ENCODE data around the gene HAAO. TPM values are rescaled to one million over a fixed set of nuclear protein-coding genes. Genes with fewer than 3 reads are reported as not detected.
A peak's percentile ranks its signal among the peaks of the same experiment; 100 is the strongest.

HAAO gene
- total RNA-seq, 1 donor from 2014 or later: 188 TPM

- no peak for DNase-seq (ENCODE audit: low spot score)
- ATAC-seq: no peak
Measured at GRCh38 chr2:42815726-42816125, 23.3 kb upstream of the HAAO start.

GRCh38 chr2:42813763-42814162 is 21.4 kb upstream of the HAAO start:
- DNase-seq (ENCODE audit: low spot score): no peak
- ATAC-seq: no peak

GRCh38 chr2:42812899-42813479 is 20.6 kb upstream of the HAAO start:
- DNase-seq (ENCODE audit: low spot score) (no peak), ATAC-seq (no peak)

GRCh38 chr2:42810971-42811811 is 18.8 kb upstream of the HAAO start:
- DNase-seq (ENCODE audit: low spot score) (peak; percentile 58), ATAC-seq (peak; percentile 3)

DNA sequence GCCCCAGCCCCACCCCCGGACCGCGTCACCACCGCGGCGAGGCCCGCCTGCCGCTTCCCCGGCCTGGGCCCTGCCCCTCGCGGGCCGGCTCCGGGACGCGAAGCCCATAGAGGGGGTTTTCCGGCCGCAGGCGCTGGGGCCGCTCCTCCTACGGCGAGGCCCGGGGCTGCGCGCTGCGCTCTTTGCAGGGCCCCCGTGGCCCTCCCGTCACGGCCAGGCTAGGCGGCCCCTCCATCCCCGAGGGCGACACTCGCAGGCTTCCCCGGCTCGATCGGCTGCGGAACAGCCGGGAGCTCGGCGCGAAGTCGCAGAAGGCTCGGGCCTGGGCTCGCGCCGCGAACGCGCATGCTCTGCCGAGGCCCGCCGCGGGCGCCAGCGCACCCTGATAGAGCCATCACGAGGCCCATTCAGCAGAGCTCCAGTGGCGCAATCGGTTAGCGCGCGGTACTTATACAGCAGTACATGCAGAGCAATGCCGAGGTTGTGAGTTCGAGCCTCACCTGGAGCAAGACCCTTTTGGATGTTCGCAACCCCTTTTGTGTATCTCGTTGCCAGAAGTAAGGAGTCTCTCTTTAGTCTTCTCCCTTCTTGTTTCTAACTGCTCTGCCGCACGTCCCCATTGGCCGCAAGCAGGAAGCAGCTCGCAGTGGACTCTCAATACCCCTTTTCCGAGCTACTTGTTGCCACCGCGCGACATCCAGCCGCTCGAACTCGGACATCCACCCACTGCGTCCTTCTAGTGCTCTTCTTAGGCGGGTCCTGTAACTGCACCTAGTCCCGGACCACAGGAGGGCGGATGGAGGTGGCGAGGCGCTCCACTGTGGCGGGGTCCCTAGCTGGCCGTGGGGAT is 18.0 kb upstream of the HAAO start:
- DNase-seq (ENCODE audit: low spot score) (peak; percentile 98), ATAC-seq (peak; percentile 85)

DNA sequence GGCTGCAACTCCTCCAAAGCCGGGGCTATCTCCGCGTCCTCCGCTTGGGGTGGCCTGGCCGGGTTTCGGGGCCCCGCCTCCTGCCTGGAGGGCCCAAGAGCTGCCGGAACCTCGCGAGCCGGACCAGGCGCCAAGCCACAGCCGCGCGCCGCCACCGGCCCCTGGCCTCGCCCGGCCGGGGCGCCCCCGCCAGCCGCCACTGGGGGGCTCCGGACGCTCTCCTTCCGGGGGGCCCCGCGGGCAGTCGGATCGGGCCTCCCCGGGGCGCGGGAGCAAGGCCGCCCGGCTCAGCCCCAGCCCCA is 17.4 kb upstream of the HAAO start:
- ATAC-seq (peak; percentile 65), DNase-seq (ENCODE audit: low spot score) (peak; percentile 87)

GRCh38 chr2:42809131-42809818 is 16.9 kb upstream of the HAAO start:
- ATAC-seq (no peak), DNase-seq (ENCODE audit: low spot score) (no peak)

DNA sequence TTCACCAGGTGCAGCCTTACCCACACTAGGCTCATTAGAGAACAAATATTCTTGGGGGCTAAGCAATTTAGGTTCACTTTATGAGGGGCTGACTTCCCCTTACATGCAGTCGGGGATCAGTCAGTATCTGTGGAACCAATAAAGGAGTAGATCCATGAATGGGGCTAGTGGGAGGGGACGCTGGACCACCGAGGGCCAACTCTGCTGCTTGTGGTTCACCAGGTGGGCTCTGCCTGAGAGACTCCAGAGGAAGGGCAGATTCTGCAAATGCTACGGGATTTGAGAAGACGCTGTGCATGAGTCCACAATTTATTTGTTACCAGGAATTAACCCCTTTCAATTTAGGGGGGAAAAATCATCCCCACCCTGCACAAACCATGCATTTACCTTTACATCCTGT is 15.9 kb upstream of the HAAO start:
- no peak for DNase-seq (ENCODE audit: low spot score)
- no peak for ATAC-seq

DNA sequence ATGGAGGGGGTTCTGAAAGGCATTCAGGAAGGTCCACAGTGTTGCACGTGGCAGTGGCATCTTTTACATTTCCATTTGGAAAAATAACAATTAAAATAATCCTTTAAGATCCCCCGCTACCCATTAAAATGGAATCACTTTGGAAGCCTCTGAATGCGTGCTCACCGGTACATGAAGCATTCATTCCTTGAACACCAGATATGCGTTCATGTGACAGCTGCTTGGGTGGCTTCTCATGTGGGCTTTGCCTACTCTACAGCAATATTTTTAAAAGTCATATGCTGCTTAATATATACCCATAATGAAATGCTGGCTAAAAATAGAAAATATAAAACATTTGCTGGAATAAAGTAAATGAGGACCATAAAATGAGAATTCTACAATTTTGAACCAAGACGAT is 14.4 kb upstream of the HAAO start:
- DNase-seq (ENCODE audit: low spot score) (no peak), ATAC-seq (no peak)

DNA sequence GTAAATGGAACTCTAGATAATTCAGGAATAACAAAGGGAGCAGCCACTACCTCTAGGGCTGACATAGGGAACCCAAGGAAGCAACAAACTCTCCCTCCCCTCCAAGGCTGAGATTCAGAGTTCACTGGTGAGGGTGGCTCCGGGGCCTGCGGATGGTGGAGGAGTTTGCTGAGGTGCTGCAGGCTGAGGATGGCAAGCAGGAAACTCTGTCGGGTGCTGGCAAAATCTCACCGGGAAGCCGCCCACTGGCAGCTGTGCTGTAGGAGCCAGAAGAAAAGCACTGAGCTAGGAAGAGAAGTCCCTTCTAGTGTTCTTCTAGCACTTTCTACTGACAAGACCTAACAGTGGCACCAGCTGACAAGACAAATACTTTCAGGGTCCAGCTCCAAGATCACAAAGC is 12.5 kb upstream of the HAAO start:
- ATAC-seq (no peak), DNase-seq (ENCODE audit: low spot score) (no peak)

DNA sequence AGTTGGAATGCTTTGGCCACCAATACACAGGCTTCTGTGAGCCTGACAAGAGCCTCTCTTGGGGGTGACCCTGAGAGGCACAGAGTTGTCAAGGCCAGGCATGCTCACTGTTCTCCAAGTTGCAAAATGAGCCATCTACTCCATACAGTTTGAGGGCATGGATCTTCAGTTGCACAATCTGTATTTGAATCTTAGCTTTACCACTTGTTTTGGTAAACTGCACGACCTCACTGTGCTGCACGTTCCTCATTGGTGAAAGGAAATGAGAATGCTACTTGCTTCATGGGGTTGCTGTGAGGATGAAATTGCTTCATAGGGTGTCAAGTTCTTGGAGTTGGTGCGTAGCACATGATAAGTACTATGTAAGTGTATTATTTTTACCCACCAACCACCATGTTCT is 12.0 kb upstream of the HAAO start:
- peak; percentile 6 for ATAC-seq
- no peak for DNase-seq (ENCODE audit: low spot score)

- no peak for DNase-seq (ENCODE audit: low spot score)
- ATAC-seq: no peak
Measured at GRCh38 chr2:42802150-42802549, 9.8 kb upstream of the HAAO start.

- DNase-seq (ENCODE audit: low spot score): no peak
- no peak for ATAC-seq
Measured at GRCh38 chr2:42801381-42801780, 9.0 kb upstream of the HAAO start.

DNA sequence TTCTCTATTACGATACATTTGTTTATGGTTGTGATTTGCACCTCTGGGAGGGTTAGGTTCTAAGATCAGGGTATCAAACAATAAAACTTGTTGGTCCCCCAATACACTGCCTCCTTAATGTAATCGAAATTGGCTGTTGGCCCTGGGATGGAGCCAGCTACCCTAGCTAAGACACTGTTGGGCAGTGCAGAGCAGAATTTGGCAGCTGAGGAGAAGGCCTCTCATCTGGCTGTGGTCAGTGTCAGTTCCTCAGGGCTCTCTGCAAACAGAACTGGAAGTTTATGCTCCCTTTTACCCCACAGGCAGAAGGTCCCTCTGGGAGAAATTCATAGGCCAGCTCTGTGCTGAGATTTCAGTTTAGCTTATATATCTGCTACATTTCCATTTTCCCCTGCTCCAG is 8.6 kb upstream of the HAAO start:
- DNase-seq (ENCODE audit: low spot score) (no peak), ATAC-seq (peak; percentile 64)

DNA sequence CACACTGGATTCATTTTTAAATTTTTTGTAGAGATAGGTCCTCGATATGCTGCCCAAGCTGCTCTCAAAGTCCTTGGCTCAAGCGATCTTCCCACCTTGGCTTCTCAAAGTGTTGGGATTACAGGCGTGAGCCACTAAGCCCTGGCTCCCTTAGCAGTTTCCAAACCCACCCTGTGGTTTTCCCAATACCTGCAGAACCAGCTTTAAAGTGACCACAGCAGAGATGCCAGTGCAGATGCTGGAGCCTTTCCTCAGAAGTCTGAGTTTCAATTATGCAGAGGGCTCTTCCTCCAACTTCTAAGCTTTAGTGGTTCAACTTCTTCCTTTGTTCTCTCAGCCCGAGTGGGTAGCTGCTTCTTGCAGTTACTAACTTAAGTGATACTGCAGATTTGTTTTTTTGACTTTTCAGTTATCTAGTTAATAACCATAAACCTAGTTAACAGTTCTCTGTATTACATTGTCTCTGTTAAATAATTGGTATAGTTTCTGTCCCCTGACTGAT is 8.1 kb upstream of the HAAO start:
- no peak for DNase-seq (ENCODE audit: low spot score)
- no peak for ATAC-seq

DNA sequence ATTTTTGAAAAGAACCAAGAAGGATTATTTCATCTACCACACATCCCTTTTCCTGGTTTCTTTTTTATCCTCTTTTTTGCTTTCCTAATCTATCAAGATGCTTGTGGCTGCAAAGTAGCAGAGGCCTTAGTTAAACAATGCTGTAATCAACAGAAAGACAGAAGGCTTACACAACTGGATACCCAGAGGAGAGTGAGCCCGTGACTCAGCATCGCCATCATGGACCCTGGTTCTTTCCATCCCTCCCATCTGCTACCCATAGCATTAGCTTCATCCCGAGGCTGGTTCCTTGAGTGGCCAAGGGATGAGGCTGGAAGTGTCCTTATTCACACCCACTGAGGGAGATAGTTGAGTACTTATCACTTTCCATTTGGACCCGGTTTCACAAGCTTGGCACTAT is 7.5 kb upstream of the HAAO start:
- no peak for ATAC-seq

DNA sequence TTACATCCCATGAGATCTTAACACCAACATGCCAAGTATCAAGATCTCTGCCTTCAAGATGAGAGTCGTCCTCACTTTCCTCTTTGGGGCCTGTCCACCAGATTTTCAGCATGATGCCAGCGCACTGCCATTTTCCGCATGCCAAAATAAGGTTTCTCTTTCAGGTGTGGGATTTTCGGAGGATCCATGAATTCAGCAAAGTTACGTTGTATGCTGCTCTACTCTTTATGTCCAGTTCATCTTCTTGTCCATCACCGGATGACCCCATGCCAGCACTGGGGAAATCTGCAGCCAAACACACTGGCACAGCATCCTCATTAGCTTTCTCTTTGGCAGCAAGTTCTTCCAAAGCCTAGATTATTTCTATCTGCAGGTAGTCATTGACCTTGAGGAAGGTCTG is 4.9 kb upstream of the HAAO start:
- ATAC-seq: no peak

More for the DNA sequence above, 7.5 kb upstream of the HAAO start:
- DNase-seq (ENCODE audit: low spot score): no peak

GRCh38 chr2:42796427-42797248 is 4.3 kb upstream of the HAAO start:
- DNase-seq (ENCODE audit: low spot score) (no peak), ATAC-seq (no peak)

More for the DNA sequence above, 4.9 kb upstream of the HAAO start:
- DNase-seq (ENCODE audit: low spot score): no peak

GRCh38 chr2:42795841-42796301 is 3.5 kb upstream of the HAAO start:
- ATAC-seq (no peak), DNase-seq (ENCODE audit: low spot score) (no peak)

- DNase-seq (ENCODE audit: low spot score): no peak
- no peak for ATAC-seq
Measured at GRCh38 chr2:42795275-42795674, 2.9 kb upstream of the HAAO start.

All from left lobe of liver (tissue), 2 donors.